ENCODE results near the gene REEP6. TPM values are rescaled to one million over a fixed set of nuclear protein-coding genes. Genes with fewer than 3 reads are reported as not detected.
A peak's percentile ranks its signal among the peaks of the same experiment; 100 is the strongest.

REEP6 gene
- polyA plus RNA-seq, 6 donors from 2014 or later, result 0.72 to 1.4 (median 0.90) TPM

GRCh38 chr19:1481893-1482360, 9.1 kb upstream of the REEP6 start:
- peak overlapping the region in 1 of 8 donors; percentile 29 for H3K4me3 Mint-ChIP-seq
- no peaks in the 10 kb centered on the region for H3K27me3 Mint-ChIP-seq
- peaks cover 0 to 8% of the 10 kb centered on the region in 2 donors for H3K36me3 Mint-ChIP-seq
- no peak for DNase-seq
- ATAC-seq (ENCODE audit: low read depth in 2 of 2), result no peak
- H3K27ac Mint-ChIP-seq, result no peak overlapping the region
- H3K9me3 Mint-ChIP-seq, result no peaks in the 10 kb centered on the region
- peaks cover 17 to 26% (median 21%) of the 10 kb centered on the region in 3 donors for H3K4me1 Mint-ChIP-seq

DNA sequence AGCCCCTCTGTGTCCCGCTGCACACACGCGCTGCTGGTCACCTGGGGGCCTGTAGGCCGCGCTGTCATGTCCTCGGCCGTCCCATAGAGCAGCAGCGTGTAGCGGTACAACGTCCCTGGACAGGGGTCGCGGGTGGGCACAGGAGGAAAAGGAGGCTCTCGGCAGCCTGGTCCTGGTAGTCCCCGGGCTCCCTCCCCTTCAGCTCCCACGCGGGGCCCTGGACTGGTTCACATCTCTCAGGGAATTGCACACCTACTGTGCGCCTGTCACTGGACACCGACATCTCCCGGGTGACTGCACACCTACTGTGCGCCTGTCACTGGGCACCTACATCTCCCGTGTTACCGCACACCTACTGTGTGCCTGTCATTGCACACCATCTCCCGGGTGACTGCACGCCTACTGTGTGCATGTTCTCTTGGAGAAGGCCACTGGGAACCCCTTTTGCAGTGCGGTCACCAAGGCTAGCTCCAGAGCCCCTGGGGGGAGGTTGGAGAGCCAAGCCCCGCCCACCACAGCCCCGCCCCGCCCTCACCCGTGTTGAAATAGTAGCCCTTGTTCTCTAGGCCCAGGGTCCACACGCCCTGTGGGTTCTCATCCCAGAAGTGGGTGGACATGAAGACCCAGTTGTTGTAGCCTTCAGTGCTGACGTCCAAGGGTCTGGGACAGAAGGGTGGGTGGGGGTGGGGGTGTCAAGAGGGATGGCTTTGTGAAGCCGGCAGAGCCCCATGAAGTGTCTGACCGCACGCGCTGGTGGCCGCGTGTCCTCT, 8.4 kb upstream of the REEP6 start:
- no peak for ATAC-seq (ENCODE audit: low read depth in 2 of 2)
- peak overlapping the region in 1 of 6 donors; percentile 83 for H3K27ac Mint-ChIP-seq
- no peaks in the 10 kb centered on the region for H3K9me3 Mint-ChIP-seq
- no peak for DNase-seq
- H3K36me3 Mint-ChIP-seq, result peaks cover 0 to 8% of the 10 kb centered on the region in 2 donors
- no peaks in the 10 kb centered on the region for H3K27me3 Mint-ChIP-seq
- H3K4me3 Mint-ChIP-seq, result no peak overlapping the region
- peaks cover 13 to 19% (median 15%) of the 10 kb centered on the region in 3 donors for H3K4me1 Mint-ChIP-seq

DNA sequence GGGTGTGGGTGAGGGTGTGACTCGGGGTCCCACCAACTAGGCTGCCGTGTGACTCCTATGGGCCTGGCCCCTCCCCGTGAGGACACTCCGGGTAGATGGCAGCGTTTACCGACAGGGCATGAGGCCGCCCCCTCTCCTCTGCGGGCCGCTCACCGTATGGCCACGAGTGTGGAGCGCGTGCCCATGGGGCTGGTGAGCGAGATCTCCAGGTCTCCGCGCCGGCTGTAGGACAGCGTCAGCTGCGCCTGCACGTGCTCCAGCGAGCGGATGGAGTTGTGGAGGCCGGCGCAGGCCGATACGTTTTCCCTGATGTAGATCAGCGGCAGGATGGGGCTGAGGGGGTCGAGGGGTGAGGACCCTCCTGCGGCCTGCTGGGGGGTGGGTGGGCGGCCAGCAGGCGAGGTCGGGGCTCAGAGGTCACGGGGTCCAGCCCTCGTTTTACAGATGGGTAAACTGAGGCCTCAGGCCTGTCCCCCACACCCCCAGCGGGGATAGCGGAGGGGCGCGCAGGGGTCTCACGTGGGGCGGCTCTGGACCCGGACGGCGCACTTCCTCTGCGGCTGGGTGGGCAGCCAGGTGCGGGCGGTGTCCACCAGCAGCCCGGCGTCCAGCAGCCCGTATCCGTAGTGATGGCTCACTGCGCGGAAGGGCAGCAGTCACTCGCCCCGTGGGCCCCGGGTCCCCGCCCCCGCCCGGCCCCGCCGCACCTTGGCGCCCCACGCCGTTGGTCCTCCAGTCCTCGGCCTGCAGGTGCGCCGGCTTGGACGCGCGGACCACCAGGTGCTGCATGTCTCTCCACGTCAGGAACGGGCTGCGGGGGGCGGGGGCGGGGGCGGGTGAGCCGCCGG, 7.6 kb upstream of the REEP6 start:
- Mint-ChIP-seq H3K27me3 (no peaks in the 10 kb centered on the region), H3K36me3 (peaks cover 0 to 8% of the 10 kb centered on the region in 2 donors), H3K9me3 (no peaks in the 10 kb centered on the region), H3K4me3 (no peak overlapping the region), H3K4me1 (peaks cover 8 to 19% (median 12%) of the 10 kb centered on the region in 3 donors), H3K27ac (no peak overlapping the region)
- no peak for DNase-seq
- ATAC-seq (ENCODE audit: low read depth in 2 of 2), result no peak

- no peaks in the 10 kb centered on the region for H3K9me3 Mint-ChIP-seq
- H3K27me3 Mint-ChIP-seq, result no peaks in the 10 kb centered on the region
- H3K36me3 Mint-ChIP-seq, result peaks cover 0 to 5% of the 10 kb centered on the region in 2 donors
- H3K4me3 Mint-ChIP-seq, result no peak overlapping the region
- no peak overlapping the region for H3K27ac Mint-ChIP-seq
- no peak for ATAC-seq (ENCODE audit: low read depth in 2 of 2)
- H3K4me1 Mint-ChIP-seq, result peaks cover 7 to 16% (median 10%) of the 10 kb centered on the region in 3 donors
- DNase-seq, result no peak
Observed at GRCh38 chr19:1483979-1484428, 7.0 kb upstream of the REEP6 start.

DNA sequence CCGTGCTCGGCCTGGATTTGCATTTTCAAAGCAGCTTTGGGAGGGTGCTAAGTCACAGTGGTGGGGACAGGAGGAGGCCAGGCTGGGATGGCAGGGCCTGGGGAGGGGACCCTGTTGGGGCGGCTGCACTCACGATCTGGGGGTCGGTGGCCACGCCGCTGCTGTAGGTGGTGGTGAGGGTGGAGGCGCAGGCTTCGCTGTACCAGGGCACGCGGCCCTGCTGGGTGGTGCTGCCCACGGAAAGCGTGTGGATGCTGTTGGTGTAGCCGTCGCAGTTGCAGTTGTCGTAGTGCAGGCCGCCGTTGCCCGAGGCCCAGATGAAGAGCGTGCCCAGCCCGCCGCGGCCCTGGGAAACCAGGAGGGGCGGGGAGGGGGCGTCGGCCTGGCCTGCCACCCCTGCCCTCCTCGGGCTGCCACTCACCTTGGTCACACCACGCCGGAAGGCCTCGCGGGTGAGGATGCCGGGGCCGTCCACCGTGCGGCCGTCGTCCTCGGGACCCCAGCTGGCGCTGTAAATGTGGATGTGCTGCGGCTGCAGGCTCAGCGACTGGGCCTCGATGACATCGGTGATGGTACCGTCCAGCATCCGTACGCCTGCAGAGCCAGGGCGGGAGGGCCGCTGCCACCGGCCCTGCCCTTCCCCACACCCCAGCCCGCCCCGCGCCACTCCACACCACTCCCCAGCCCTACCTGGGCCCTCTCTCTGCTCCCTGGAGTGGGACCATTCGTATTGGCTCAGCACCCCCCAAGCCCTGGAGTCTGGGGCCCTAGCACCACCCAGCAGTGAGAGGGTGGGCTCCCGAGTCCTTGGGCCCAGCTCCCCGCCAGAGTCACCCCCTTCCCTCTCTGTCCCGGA, 4.0 kb upstream of the REEP6 start:
- H3K4me3 Mint-ChIP-seq, result no peak overlapping the region
- ATAC-seq (ENCODE audit: low read depth in 2 of 2), result no peak
- DNase-seq, result no peak
- H3K36me3 Mint-ChIP-seq, result no peaks in the 10 kb centered on the region
- H3K27me3 Mint-ChIP-seq, result peaks cover 0 to 6% (median 0%) of the 10 kb centered on the region in 3 donors
- no peak overlapping the region for H3K27ac Mint-ChIP-seq
- peaks cover 6 to 12% (median 11%) of the 10 kb centered on the region in 3 donors for H3K4me1 Mint-ChIP-seq
- no peaks in the 10 kb centered on the region for H3K9me3 Mint-ChIP-seq

GRCh38 chr19:1487576-1488281, 3.3 kb upstream of the REEP6 start:
- ATAC-seq (ENCODE audit: low read depth in 2 of 2) (no peak), DNase-seq (no peak)
- H3K9me3 Mint-ChIP-seq, result no peaks in the 10 kb centered on the region
- peaks cover 6 to 13% (median 12%) of the 10 kb centered on the region in 3 donors for H3K4me1 Mint-ChIP-seq
- peak overlapping the region in 1 of 8 donors; percentile 25 for H3K4me3 Mint-ChIP-seq
- no peak overlapping the region for H3K27ac Mint-ChIP-seq
- peaks cover 0 to 7% (median 0%) of the 10 kb centered on the region in 3 donors for H3K27me3 Mint-ChIP-seq
- H3K36me3 Mint-ChIP-seq, result no peaks in the 10 kb centered on the region

DNA sequence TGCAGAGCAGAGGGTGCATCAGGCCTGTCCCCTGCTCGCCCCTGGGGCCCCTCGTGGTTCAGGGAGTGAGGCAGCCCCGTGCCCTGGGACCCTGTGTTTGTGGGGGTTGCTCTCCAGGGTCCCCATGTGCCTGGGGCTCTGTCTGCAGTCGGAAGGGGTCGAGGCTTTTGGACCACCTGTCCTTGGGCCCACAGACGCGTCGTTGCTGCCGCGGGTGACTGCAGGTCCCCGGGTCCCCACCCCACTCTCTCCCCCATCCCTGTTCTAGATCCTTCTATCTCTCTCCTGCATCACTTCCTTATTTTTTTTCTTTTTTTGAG, 2.7 kb upstream of the REEP6 start:
- peak overlapping the region in 1 of 6 donors; percentile 69 for H3K27ac Mint-ChIP-seq
- H3K4me3 Mint-ChIP-seq, result peak overlapping the region in 3 of 8 donors; percentile 15 to 41 (median 34)
- DNase-seq (no peak), ATAC-seq (ENCODE audit: low read depth in 2 of 2) (no peak)
- no peaks in the 10 kb centered on the region for H3K9me3 Mint-ChIP-seq
- H3K4me1 Mint-ChIP-seq, result peaks cover 6 to 13% (median 12%) of the 10 kb centered on the region in 3 donors
- peaks cover 0 to 10% (median 0%) of the 10 kb centered on the region in 3 donors for H3K27me3 Mint-ChIP-seq
- no peaks in the 10 kb centered on the region for H3K36me3 Mint-ChIP-seq

DNA sequence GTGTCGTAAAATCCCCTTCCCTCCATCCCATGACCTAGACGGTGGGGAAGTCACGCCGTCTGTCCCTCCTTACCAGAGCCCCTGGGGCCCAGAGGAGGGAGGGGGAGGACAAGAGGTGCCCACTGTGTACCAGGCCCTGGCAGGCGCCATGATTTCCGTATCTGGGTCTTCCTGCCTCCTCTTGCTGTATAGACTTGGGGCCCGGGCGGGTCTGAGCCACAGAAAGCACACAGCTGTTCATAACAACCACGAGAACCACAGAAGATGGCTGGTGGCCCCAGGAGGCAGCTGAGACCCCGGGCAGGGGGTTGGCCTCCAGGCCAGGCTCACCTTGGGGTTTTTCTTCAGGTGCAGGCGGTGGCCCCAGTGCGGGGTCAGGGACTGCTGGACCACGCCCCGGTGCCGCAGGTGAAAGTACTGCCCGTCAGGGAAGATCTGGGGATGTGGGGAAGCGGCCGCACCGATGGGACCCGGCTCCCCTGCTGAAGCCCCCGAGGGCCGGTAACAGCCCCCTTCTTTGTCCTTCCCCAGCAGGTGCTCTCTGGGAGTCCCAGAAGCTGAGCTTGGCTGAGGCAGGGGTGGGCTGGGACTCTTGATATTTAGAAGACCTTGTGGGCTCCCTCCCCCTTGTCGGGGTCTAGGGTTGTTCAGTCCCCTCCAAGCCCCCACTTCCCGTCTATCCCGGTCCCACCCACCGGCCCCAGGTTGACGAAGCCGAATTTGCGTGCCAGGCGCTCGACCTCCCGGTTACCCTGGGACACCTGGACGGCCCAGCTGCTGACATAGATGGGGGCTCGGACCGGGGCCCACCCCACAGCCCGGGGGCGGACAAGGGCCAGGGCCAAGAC, 1.3 kb upstream of the REEP6 start:
- peaks cover 0 to 10% (median 0%) of the 10 kb centered on the region in 3 donors for H3K27me3 Mint-ChIP-seq
- no peaks in the 10 kb centered on the region for H3K9me3 Mint-ChIP-seq
- H3K4me3 Mint-ChIP-seq, result peak overlapping the region in 7 of 8 donors; percentile 47 to 80 (median 69)
- H3K4me1 Mint-ChIP-seq, result peaks cover 6 to 13% (median 12%) of the 10 kb centered on the region in 3 donors
- H3K27ac Mint-ChIP-seq, result peak overlapping the region in 1 of 6 donors; percentile 79
- DNase-seq (no peak), ATAC-seq (ENCODE audit: low read depth in 2 of 2) (no peak)
- no peaks in the 10 kb centered on the region for H3K36me3 Mint-ChIP-seq

GRCh38 chr19:1490311-1491113, 469 bp upstream of the REEP6 start, which contains the start of gene PCSK4:
PCSK4 (minus strand) TSS chr19:1490350; CDS start chr19:1490346, 4 bp downstream.
- ATAC-seq (ENCODE audit: low read depth in 2 of 2) (peak; percentile 83 to 85), DNase-seq (peak; percentile 97)
- peaks cover 6 to 13% (median 12%) of the 10 kb centered on the region in 3 donors for H3K4me1 Mint-ChIP-seq
- peak within 1 kb of the TSS; percentile 80 to 97 (median 90) for H3K4me3 Mint-ChIP-seq
- peak within 1 kb of the TSS; percentile 54 to 96 (median 84) for H3K27ac Mint-ChIP-seq
- peaks cover 0 to 10% (median 0%) of the 10 kb centered on the region in 3 donors for H3K27me3 Mint-ChIP-seq
- no peaks in the 10 kb centered on the region for H3K9me3 Mint-ChIP-seq
- H3K36me3 Mint-ChIP-seq, result no peaks in the 10 kb centered on the region

- H3K4me3 Mint-ChIP-seq, result peak overlapping the region; percentile 58 to 91 (median 77)
- H3K27me3 Mint-ChIP-seq, result peaks cover 0 to 20% (median 4%) of the 10 kb centered on the region in 3 donors
- no peaks in the 10 kb centered on the region for H3K9me3 Mint-ChIP-seq
- H3K36me3 Mint-ChIP-seq, result no peaks in the 10 kb centered on the region
- peaks cover 6 to 16% (median 12%) of the 10 kb centered on the region in 3 donors for H3K4me1 Mint-ChIP-seq
- ATAC-seq (ENCODE audit: low read depth in 2 of 2) (no peak), DNase-seq (no peak)
- H3K27ac Mint-ChIP-seq, result peak overlapping the region in 4 of 6 donors; percentile 17 to 78 (median 70)
Observed at GRCh38 chr19:1491849-1492170, 829 bp downstream of the REEP6 start.

DNA sequence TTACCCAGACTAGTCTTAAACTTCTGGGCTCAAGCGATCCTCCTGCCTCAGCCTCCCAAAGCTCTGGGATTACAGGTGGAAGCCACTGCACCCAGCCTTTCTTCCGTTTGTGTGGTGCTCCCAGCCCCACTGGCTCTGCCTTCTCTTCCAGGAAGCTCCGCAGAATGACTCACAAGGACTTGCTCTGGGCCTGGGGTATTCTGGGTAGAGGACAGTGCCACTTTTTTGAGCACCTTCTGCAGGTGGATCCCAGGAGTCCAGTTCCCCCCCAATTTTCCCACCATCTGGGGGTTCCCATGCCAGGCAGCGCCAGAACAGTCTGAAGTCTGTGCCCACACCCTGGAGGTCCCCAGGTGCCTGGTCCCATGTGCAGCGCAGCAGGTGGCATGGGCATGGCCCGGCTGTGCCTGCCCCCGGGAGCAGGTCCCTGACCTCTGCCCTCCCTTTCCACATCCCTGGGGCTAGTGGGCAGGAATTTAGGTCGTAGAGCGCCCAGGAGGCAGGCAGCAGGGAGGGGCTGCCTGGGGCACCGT, 1.6 kb downstream of the REEP6 start:
- ATAC-seq (ENCODE audit: low read depth in 2 of 2) (no peak), DNase-seq (no peak)
- Mint-ChIP-seq H3K27me3 (peaks cover 0 to 23% (median 4%) of the 10 kb centered on the region in 3 donors), H3K36me3 (no peaks in the 10 kb centered on the region), H3K9me3 (no peaks in the 10 kb centered on the region), H3K4me1 (peaks cover 6 to 16% (median 12%) of the 10 kb centered on the region in 3 donors), H3K27ac (peak overlapping the region in 1 of 6 donors; percentile 76), H3K4me3 (peak overlapping the region in 7 of 8 donors; percentile 33 to 91 (median 79))

Measured in naive B cell (primary cell).